K562 (cell line): ENCODE measurements around the gene MOK. TPM values are rescaled to one million over a fixed set of nuclear protein-coding genes. Genes with fewer than 3 reads are reported as not detected.

Experiments used
- ARID1B ChIP-seq: fragments of 450-650 bp; IDR thresholded peaks from 2 replicates; pipeline ENCODE4 v1.6.1; 2016; ENCODE audit warnings: antibody characterized with exemption, mild to moderate bottlenecking, inconsistent platforms
- BRD9 ChIP-seq: fragments of 450-650 bp; IDR thresholded peaks from 2 replicates; pipeline ENCODE4 v1.6.1; 2018; ENCODE audit warnings: low read depth; ENCODE audit not compliant: partially characterized antibody
- CBFB ChIP-seq: sonication (generic); formaldehyde crosslinking; IDR thresholded peaks from 2 replicates; pipeline ENCODE4 v1.4.0; 2020; ENCODE audit warnings: mild to moderate bottlenecking, missing genetic modification reagents
- E2F5 ChIP-seq: sonication (generic); formaldehyde crosslinking; IDR thresholded peaks from 2 replicates; pipeline ENCODE4 v1.8.0; 2022; ENCODE audit warnings: mild to moderate bottlenecking, missing genetic modification reagents
- ELK1 ChIP-seq: sonication (generic); formaldehyde crosslinking; IDR thresholded peaks from 2 replicates; pipeline ENCODE4 v1.8.1; 2022; ENCODE audit warnings: missing genetic modification reagents
- HBP1 ChIP-seq: fragments of 450-650 bp; formaldehyde crosslinking; IDR thresholded peaks from 2 replicates; pipeline ENCODE4 v1.4.0; 2022; ENCODE audit warnings: missing genetic modification characterization
- KDM1A ChIP-seq, 2 experiments: fragments of 450-650 bp; IDR thresholded peaks; 2 replicates each; pipeline ENCODE4 v1.6.1; 2016; ENCODE audit warnings: mild to moderate bottlenecking in 2 of 2
- NFATC3 ChIP-seq: fragments of 450-650 bp; IDR thresholded peaks from 2 replicates; pipeline ENCODE4 v1.6.1; 2017; ENCODE audit warnings: mild to moderate bottlenecking
- NR2C1 ChIP-seq, 2 experiments: fragments of 450-650 bp; IDR thresholded peaks; 2 replicates each; pipeline ENCODE4 v1.6.1; 2017; ENCODE audit warnings: mild to moderate bottlenecking in 2 of 2, antibody characterized with exemption in 1 of 2, inconsistent platforms in 1 of 2, missing compliant biosample characterization in 1 of 2, missing genetic modification characterization in 1 of 2
- SRSF1 ChIP-seq: fragments of 200-400 bp; formaldehyde crosslinking; IDR thresholded peaks from 2 replicates; pipeline ENCODE4 v1.6.1; 2017; ENCODE audit warnings: mild to moderate bottlenecking, low read depth, low read length, moderate library complexity
- ZBTB40 ChIP-seq, 2 experiments: fragments of 450-650 bp in 1 of 2; sonication (generic) in 1 of 2; formaldehyde crosslinking in 1 of 2; IDR thresholded peaks; 2 replicates each; pipeline versions ENCODE4 v1.7.1 to v1.9.0; 2016 to 2022; ENCODE audit warnings: inconsistent platforms in 1 of 2, mild to moderate bottlenecking in 1 of 2, missing genetic modification reagents in 1 of 2
- ZFP36 ChIP-seq: fragments of 150-350 bp; IDR thresholded peaks from 2 replicates; pipeline ENCODE4 v1.6.1; 2018; ENCODE audit warnings: low read length, low read depth; ENCODE audit not compliant: partially characterized antibody
- ZNF3 ChIP-seq: fragments of 250-450 bp; sonication (Bioruptor Pico); IDR thresholded peaks from 2 replicates; pipeline ENCODE4 v1.5.0; 2021; ENCODE audit warnings: mild to moderate bottlenecking, moderate library complexity
- ZNF384 ChIP-seq: IDR thresholded peaks from 2 replicates; pipeline ENCODE4 v1.6.1; 2012; ENCODE audit warnings: low read depth, low read length, improper control_type of control experiment
- polyA plus RNA-seq, 8 experiments: library from polyadenylated mRNA; depleted of rRNA in 4 of 8; stranded (reverse) in 5 of 8; unstranded in 3 of 8; fragments of >200 nt; fragmentation: Nextera tagmentation in 2 of 8; fragmentation: Illumina TruSeq in 1 of 8; extraction: Ambion mirVana in 2 of 8; extraction: Trizol in 1 of 8; gene quantifications; 2 replicates each; pipeline versions ENCODE4 v1.2.1 to v1.2.3, GENCODE V29; 2011 to 2014; ENCODE audit warnings: inconsistent platforms in 1 of 8, missing spikeins in 1 of 8
- total RNA-seq, 7 experiments: library from RNA; depleted of rRNA in 6 of 7; stranded (reverse); fragments of >200 nt in 6 of 7; fragmentation: Illumina TruSeq in 2 of 7; extraction: Trizol in 2 of 7; gene quantifications; 2 replicates each; pipeline versions ENCODE4 v1.2.1 to v1.2.3, GENCODE V29; 2011 to 2021; ENCODE audit warnings: low replicate concordance in 1 of 7

The MOK gene
- total and polyA plus RNA-seq, 9 of the 15 experiments (the other 6 are each of a cell fraction or from before 2014, with no cell fraction given): 1.3 to 8.4 (median 5.3) TPM

GRCh38 chr14:102316743-102317563, 12.0 kb upstream of the MOK start (continued):
- TF ChIP-seq ZBTB40 (IDR thresholded peaks at IDR 0.05): peak; percentile 86
- TF ChIP-seq ZBTB40 (CRISPR knock-in tag; IDR thresholded peaks at IDR 0.05): no peak
- TF ChIP-seq NFATC3: no peak
- peak; percentile 68; the same call in 1 of the 2 replicates for TF ChIP-seq NR2C1 (IDR thresholded peaks at IDR 0.05)
- TF ChIP-seq NR2C1 (tag; IDR thresholded peaks at IDR 0.05): peak; percentile 71
- TF ChIP-seq BRD9: peak; percentile 70
- TF ChIP-seq ZFP36: peak; percentile 6
- no peak for TF ChIP-seq SRSF1
- peak; percentile 41; the same call in 1 of the 2 replicates for TF ChIP-seq ARID1B
- peak; percentile 95 for TF ChIP-seq CBFB (CRISPR knock-in tag)
- TF ChIP-seq KDM1A (IDR thresholded peaks at IDR 0.05): no peak
- TF ChIP-seq HBP1 (CRISPR knock-in tag): no peak
- no peak for TF ChIP-seq E2F5 (CRISPR knock-in tag)
- TF ChIP-seq ELK1 (CRISPR knock-in tag): no peak
- TF ChIP-seq ZNF3 (CRISPR knock-in tag): no peak
- peak; percentile 81 for TF ChIP-seq ZNF384
